HEK293 (cell line): ENCODE results near the gene ZFAND6.

Experiments used
- CTCF ChIA-PET: fragments of 350-600 bp; formaldehyde crosslinking; extraction: SDS; loops from one replicate; lab custom pipeline; 2021; ENCODE audit warnings: antibody characterized with exemption; lab: Yijun Ruan, JAX
- POLR2A ChIA-PET: fragments of 300-600 bp; formaldehyde crosslinking; extraction: SDS; loops from one replicate; lab custom pipeline; 2020; ENCODE audit warnings: antibody characterized with exemption, inconsistent platforms; lab: Yijun Ruan, JAX
- H3K27ac ChIP-seq: fragments of 200-500 bp; sonication (Bioruptor generic); 2 replicates; pipeline ENCODE4 v1.5.1; 2014; ENCODE audit warnings: low read depth, low read length, control low read depth, inconsistent platforms; ENCODE audit errors: extremely low read depth
- H3K36me3 ChIP-seq, 2 experiments: fragments of 200-500 bp in 1 of 2; sonication (Bioruptor generic) in 1 of 2; 1 replicate in 1 of 2; 2 replicates in 1 of 2; pipeline ENCODE4 v1.5.1; 2014 to 2017; ENCODE audit warnings: inconsistent platforms in 2 of 2, low read length in 2 of 2; ENCODE audit not compliant: control insufficient read depth in 2 of 2, insufficient read depth in 1 of 2
- H3K4me1 ChIP-seq: fragments of 200-500 bp; sonication (Bioruptor generic); 2 replicates; pipeline ENCODE4 v1.5.1; 2014; ENCODE audit warnings: mild to moderate bottlenecking, low read length, inconsistent platforms; ENCODE audit not compliant: control insufficient read depth, insufficient read depth
- H3K4me3 ChIP-seq: 2 replicates; pipeline ENCODE4 v1.5.1; 2011; ENCODE audit warnings: low read depth, mild to moderate bottlenecking, control low read depth, low read length, moderate library complexity
- H3K9me3 ChIP-seq: fragments of 200-500 bp; sonication (Bioruptor generic); 2 replicates; pipeline ENCODE4 v1.5.1; 2014; ENCODE audit warnings: low read depth, low read length, inconsistent platforms; ENCODE audit not compliant: control insufficient read depth, insufficient read depth
- BCL11A ChIP-seq: fragments of 450-650 bp; formaldehyde crosslinking; IDR thresholded peaks from 2 replicates; pipeline ENCODE4 v1.5.1; 2016; ENCODE audit warnings: low read depth, missing biosample characterization, missing genetic modification characterization
- BCL11B ChIP-seq: fragments of 450-650 bp; formaldehyde crosslinking; IDR thresholded peaks from 2 replicates; pipeline ENCODE4 v1.5.1; 2016; ENCODE audit warnings: low read depth, missing biosample characterization, missing genetic modification characterization
- FEZF1 ChIP-seq: fragments of 450-650 bp; formaldehyde crosslinking; IDR thresholded peaks from 2 replicates; pipeline ENCODE4 v1.5.1; 2016; ENCODE audit warnings: missing biosample characterization, missing genetic modification characterization
- GLIS1 ChIP-seq: fragments of 450-650 bp; formaldehyde crosslinking; IDR thresholded peaks from 2 replicates; pipeline ENCODE4 v1.5.1; 2016; ENCODE audit warnings: missing biosample characterization, missing genetic modification characterization
- WT1 ChIP-seq: fragments of 450-650 bp; formaldehyde crosslinking; IDR thresholded peaks from 2 replicates; pipeline ENCODE4 v1.5.1; 2016; ENCODE audit warnings: missing biosample characterization, missing genetic modification characterization
- ZBTB17 ChIP-seq: fragments of 450-650 bp; formaldehyde crosslinking; IDR thresholded peaks from 2 replicates; pipeline ENCODE4 v1.5.1; 2016; ENCODE audit warnings: missing biosample characterization, missing genetic modification characterization
- ZBTB20 ChIP-seq: fragments of 450-650 bp; formaldehyde crosslinking; IDR thresholded peaks from 2 replicates; pipeline ENCODE4 v1.5.1; 2016; ENCODE audit warnings: missing biosample characterization, missing genetic modification characterization
- ZBTB7A ChIP-seq: fragments of 450-650 bp; formaldehyde crosslinking; IDR thresholded peaks from 2 replicates; pipeline ENCODE4 v1.5.1; 2016; ENCODE audit warnings: low read depth, missing biosample characterization, missing genetic modification characterization
- ZBTB8A ChIP-seq: fragments of 450-650 bp; formaldehyde crosslinking; IDR thresholded peaks from 2 replicates; pipeline ENCODE4 v1.5.1; 2016; ENCODE audit warnings: missing biosample characterization, missing genetic modification characterization
- ZFHX2 ChIP-seq: fragments of 450-650 bp; formaldehyde crosslinking; conservative IDR thresholded peaks from 2 replicates; pipeline ENCODE4 v1.5.1; 2016; ENCODE audit warnings: missing biosample characterization, missing genetic modification characterization
- ZNF114 ChIP-seq: fragments of 450-650 bp; formaldehyde crosslinking; IDR thresholded peaks from 2 replicates; pipeline ENCODE4 v1.5.0; 2017; ENCODE audit warnings: missing biosample characterization, missing genetic modification characterization
- ZNF121 ChIP-seq: fragments of 450-650 bp; formaldehyde crosslinking; IDR thresholded peaks from 2 replicates; pipeline ENCODE4 v1.5.1; 2016; ENCODE audit warnings: missing biosample characterization, missing genetic modification characterization
- ZNF174 ChIP-seq: fragments of 450-650 bp; formaldehyde crosslinking; IDR thresholded peaks from 2 replicates; pipeline ENCODE4 v1.5.0; 2017; ENCODE audit warnings: missing biosample characterization, mild to moderate bottlenecking, missing genetic modification characterization
- ZNF214 ChIP-seq: fragments of 450-650 bp; formaldehyde crosslinking; IDR thresholded peaks from 2 replicates; pipeline ENCODE4 v1.5.1; 2017; ENCODE audit warnings: missing biosample characterization, mild to moderate bottlenecking, missing genetic modification characterization, borderline replicate concordance
- ZNF335 ChIP-seq: fragments of 450-650 bp; formaldehyde crosslinking; conservative IDR thresholded peaks from 2 replicates; pipeline ENCODE4 v1.5.1; 2016; ENCODE audit warnings: missing biosample characterization, missing genetic modification characterization
- ZNF473 ChIP-seq: fragments of 450-650 bp; formaldehyde crosslinking; IDR thresholded peaks from 2 replicates; pipeline ENCODE4 v1.5.1; 2017; ENCODE audit warnings: missing biosample characterization, missing genetic modification characterization
- ZNF558 ChIP-seq: fragments of 450-650 bp; formaldehyde crosslinking; IDR thresholded peaks from 2 replicates; pipeline ENCODE4 v1.5.1; 2016; ENCODE audit warnings: missing biosample characterization, missing genetic modification characterization
- ZNF561 ChIP-seq: fragments of 450-650 bp; IDR thresholded peaks from 2 replicates; pipeline ENCODE4 v1.5.1; 2018; ENCODE audit warnings: missing biosample characterization, missing genetic modification characterization, borderline replicate concordance
- ZNF624 ChIP-seq: fragments of 450-650 bp; formaldehyde crosslinking; IDR thresholded peaks from 2 replicates; pipeline ENCODE4 v1.5.1; 2017; ENCODE audit warnings: missing biosample characterization, missing genetic modification characterization
- ZNF664 ChIP-seq: fragments of 450-650 bp; formaldehyde crosslinking; IDR thresholded peaks from 2 replicates; pipeline ENCODE4 v1.5.1; 2016; ENCODE audit warnings: missing biosample characterization, missing genetic modification characterization
- ZNF776 ChIP-seq: fragments of 450-650 bp; formaldehyde crosslinking; IDR thresholded peaks from 2 replicates; pipeline ENCODE4 v1.5.0; 2017; ENCODE audit warnings: missing biosample characterization, missing genetic modification characterization, borderline replicate concordance
- ZNF777 ChIP-seq: fragments of 450-650 bp; formaldehyde crosslinking; IDR thresholded peaks from 2 replicates; pipeline ENCODE4 v1.5.1; 2017; ENCODE audit warnings: missing biosample characterization, missing genetic modification characterization, borderline replicate concordance
- ZNF843 ChIP-seq: fragments of 450-650 bp; formaldehyde crosslinking; IDR thresholded peaks from 2 replicates; pipeline ENCODE4 v1.5.1; 2016; ENCODE audit warnings: missing biosample characterization, missing genetic modification characterization
- ZXDB ChIP-seq: fragments of 450-650 bp; formaldehyde crosslinking; IDR thresholded peaks from 2 replicates; pipeline ENCODE4 v1.5.1; 2016; ENCODE audit warnings: missing biosample characterization, missing genetic modification characterization
- TF ChIP-seq, protein P1 (sequence below): fragments of 450-650 bp; formaldehyde crosslinking; IDR thresholded peaks from 2 replicates; pipeline ENCODE4 v1.5.1; 2016; ENCODE audit warnings: missing biosample characterization, missing genetic modification characterization
- TF ChIP-seq, protein P2 (sequence below): fragments of 450-650 bp; formaldehyde crosslinking; IDR thresholded peaks from 2 replicates; pipeline ENCODE4 v1.5.1; 2016; ENCODE audit warnings: missing biosample characterization, missing genetic modification characterization
- TF ChIP-seq, protein P3 (sequence below): fragments of 450-650 bp; formaldehyde crosslinking; IDR thresholded peaks from 2 replicates; pipeline ENCODE4 v1.5.1; 2016; ENCODE audit warnings: missing biosample characterization, missing genetic modification characterization
- TF ChIP-seq, protein P4 (sequence below): fragments of 450-650 bp; formaldehyde crosslinking; IDR thresholded peaks from 2 replicates; pipeline ENCODE4 v1.5.1; 2016; ENCODE audit warnings: missing biosample characterization, missing genetic modification characterization
- TF ChIP-seq, protein P5 (sequence below): IDR thresholded peaks from 2 replicates; pipeline ENCODE4 v1.6.1; 2011; ENCODE audit warnings: mild to moderate bottlenecking, low read depth, low read length, borderline replicate concordance
- TF ChIP-seq, protein P6 (sequence below): fragments of 450-650 bp; IDR thresholded peaks from 2 replicates; pipeline ENCODE4 v1.5.1; 2018; ENCODE audit warnings: missing biosample characterization, mild to moderate bottlenecking, missing genetic modification characterization

ZFAND6 gene

DNA sequence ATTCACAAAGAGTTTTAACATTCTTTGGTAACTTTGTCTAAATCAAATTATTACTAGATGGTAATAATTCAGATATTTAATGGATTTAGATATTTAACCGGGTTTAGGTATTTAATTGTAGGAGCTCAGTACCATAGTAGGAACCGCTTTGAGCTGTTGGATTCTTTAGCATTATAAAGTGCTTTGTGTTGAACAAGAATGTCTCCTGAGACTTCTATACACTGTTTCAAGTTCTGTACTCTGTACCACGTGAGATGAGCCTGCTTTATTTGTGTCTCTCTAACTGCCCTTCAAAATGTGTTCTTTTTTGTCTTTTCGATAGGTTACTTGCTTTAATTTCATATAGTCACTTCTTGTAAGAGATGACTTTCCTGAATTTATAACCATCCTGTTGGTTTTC, 36.0 kb downstream of the ZFAND6 start:
- no peak for TF ChIP-seq ZNF777 (tag by site-specific recombination)
- no peak for TF ChIP-seq ZBTB7A (tag by site-specific recombination)
- peak; percentile 38; the same call in 1 of the 2 replicates for TF ChIP-seq ZNF335
- Histone ChIP-seq H3K9me3 (no peaks in the 10 kb centered on the region), H3K4me3 (no peak overlapping the region), H3K27ac (no peak overlapping the region), H3K36me3 (no peaks in the 10 kb centered on the region), H3K4me1 (peaks cover 49% of the 10 kb centered on the region)
- ChIA-PET POLR2A (no interaction called here), CTCF (interaction anchor here (0.6 to 0.7 kb wide), 2 partner anchors 19 to 32 kb away, joined by 3 read pairs; no protein-coding TSS in a partner anchor)

DNA sequence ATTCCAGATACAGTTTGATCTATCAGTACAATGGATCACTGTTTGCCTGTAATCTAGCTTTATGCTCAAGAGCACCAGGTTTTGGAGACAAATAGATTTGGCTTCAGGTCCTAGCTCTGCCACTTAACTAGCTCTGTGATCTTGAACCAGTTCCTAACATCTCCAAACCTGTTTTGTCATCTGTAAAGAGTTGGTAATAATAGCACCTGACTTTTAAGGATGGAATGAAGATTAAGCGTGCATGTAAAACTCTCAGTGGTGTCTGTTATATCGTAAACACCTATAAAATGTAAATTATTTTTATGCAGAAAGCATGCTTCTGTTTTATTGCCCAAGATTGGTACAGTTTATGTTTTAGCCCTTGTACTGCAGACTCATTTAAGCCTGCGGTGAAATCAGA, 36.5 kb downstream of the ZFAND6 start:
- H3K27ac ChIP-seq: no peak overlapping the region
- H3K36me3 ChIP-seq: no peaks in the 10 kb centered on the region; a peak in 1 of 3 replicates
- no peaks in the 10 kb centered on the region for H3K9me3 ChIP-seq
- ChIA-PET CTCF (interaction anchor here (0.7 kb wide), 1 partner anchor 33 kb away, joined by 3 read pairs; no protein-coding TSS in a partner anchor), POLR2A (no interaction called here)
- peaks cover 50% of the 10 kb centered on the region for H3K4me1 ChIP-seq
- no peak overlapping the region for H3K4me3 ChIP-seq
- TF ChIP-seq ZNF776 (tag by site-specific recombination) (no peak), ZFHX2 (no peak), ZNF843 (tag by site-specific recombination) (peak; percentile 39; the same call in 1 of the 2 replicates), ZNF561 (tag by site-specific recombination) (no peak), ZBTB20 (tag by site-specific recombination) (no peak), ZNF114 (tag by site-specific recombination) (no peak), ZBTB17 (tag by site-specific recombination) (peak; percentile 67; the same call in 1 of the 2 replicates), BCL11B (tag by site-specific recombination) (peak; percentile 49; the same call in 1 of the 2 replicates), FEZF1 (tag by site-specific recombination) (0 out of 2 replicates have a peak, but pooled peaks have one; percentile 30), ZNF473 (tag by site-specific recombination) (no peak), WT1 (tag by site-specific recombination) (peak; percentile 30; the same call in 1 of the 2 replicates), ZNF121 (tag by site-specific recombination) (no peak), ZNF214 (tag by site-specific recombination) (no peak), ZXDB (peak; percentile 35; the same call in 1 of the 2 replicates), ZNF664 (tag by site-specific recombination) (no peak), ZNF558 (no peak), BCL11A (tag by site-specific recombination) (peak; percentile 68), ZBTB8A (tag by site-specific recombination) (no peak), ZNF174 (no peak), ZNF777 (tag by site-specific recombination) (no peak), ZNF624 (tag by site-specific recombination) (no peak), GLIS1 (tag by site-specific recombination) (no peak)
- TF ChIP-seq, protein P1, sequence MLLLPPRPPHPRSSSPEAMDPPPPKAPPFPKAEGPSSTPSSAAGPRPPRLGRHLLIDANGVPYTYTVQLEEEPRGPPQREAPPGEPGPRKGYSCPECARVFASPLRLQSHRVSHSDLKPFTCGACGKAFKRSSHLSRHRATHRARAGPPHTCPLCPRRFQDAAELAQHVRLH (tag by site-specific recombination): no peak
- TF ChIP-seq, protein P2, sequence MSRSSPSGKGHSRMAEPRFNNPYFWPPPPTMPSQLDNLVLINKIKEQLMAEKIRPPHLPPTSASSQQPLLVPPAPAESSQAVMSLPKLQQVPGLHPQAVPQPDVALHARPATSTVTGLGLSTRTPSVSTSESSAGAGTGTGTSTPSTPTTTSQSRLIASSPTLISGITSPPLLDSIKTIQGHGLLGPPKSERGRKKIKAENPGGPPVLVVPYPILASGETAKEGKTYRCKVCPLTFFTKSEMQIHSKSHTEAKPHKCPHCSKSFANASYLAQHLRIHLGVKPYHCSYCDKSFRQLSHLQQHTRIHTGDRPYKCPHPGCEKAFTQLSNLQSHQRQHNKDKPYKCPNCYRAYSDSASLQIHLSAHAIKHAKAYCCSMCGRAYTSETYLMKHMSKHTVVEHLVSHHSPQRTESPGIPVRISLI (tag by site-specific recombination): no peak
- TF ChIP-seq, protein P3, sequence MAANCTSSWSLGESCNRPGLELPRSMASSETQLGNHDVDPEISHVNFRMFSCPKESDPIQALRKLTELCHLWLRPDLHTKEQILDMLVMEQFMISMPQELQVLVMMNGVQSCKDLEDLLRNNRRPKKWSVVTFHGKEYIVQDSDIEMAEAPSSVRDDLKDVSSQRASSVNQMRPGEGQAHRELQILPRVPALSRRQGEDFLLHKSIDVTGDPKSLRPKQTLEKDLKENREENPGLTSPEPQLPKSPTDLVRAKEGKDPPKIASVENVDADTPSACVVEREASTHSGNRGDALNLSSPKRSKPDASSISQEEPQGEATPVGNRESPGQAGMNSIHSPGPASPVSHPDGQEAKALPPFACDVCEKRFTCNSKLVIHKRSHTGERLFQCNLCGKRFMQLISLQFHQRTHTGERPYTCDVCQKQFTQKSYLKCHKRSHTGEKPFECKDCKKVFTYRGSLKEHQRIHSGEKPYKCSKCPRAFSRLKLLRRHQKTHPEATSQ (tag by site-specific recombination): no peak
- TF ChIP-seq, protein P4, sequence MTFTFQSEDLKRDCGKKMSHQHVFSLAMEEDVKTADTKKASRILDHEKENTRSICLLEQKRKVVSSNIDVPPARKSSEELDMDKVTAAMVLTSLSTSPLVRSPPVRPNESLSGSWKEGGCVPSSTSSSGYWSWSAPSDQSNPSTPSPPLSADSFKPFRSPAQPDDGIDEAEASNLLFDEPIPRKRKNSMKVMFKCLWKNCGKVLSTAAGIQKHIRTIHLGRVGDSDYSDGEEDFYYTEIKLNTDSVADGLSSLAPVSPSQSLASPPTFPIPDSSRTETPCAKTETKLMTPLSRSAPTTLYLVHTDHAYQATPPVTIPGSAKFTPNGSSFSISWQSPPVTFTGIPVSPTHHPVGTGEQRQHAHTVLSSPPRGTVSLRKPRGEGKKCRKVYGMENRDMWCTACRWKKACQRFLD (tag by site-specific recombination): no peak
- TF ChIP-seq, protein P5, sequence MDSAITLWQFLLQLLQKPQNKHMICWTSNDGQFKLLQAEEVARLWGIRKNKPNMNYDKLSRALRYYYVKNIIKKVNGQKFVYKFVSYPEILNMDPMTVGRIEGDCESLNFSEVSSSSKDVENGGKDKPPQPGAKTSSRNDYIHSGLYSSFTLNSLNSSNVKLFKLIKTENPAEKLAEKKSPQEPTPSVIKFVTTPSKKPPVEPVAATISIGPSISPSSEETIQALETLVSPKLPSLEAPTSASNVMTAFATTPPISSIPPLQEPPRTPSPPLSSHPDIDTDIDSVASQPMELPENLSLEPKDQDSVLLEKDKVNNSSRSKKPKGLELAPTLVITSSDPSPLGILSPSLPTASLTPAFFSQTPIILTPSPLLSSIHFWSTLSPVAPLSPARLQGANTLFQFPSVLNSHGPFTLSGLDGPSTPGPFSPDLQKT: no peak
- TF ChIP-seq, protein P6, sequence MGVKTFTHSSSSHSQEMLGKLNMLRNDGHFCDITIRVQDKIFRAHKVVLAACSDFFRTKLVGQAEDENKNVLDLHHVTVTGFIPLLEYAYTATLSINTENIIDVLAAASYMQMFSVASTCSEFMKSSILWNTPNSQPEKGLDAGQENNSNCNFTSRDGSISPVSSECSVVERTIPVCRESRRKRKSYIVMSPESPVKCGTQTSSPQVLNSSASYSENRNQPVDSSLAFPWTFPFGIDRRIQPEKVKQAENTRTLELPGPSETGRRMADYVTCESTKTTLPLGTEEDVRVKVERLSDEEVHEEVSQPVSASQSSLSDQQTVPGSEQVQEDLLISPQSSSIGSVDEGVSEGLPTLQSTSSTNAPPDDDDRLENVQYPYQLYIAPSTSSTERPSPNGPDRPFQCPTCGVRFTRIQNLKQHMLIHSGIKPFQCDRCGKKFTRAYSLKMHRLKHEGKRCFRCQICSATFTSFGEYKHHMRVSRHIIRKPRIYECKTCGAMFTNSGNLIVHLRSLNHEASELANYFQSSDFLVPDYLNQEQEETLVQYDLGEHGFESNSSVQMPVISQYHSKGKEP (tag by site-specific recombination): peak; percentile 51; the same call in 1 of the 2 replicates
